HG03432 (cell line): ENCODE measurements around the gene TWF2.

Experiments used
- ATAC-seq: cut with Tn5 transposase; IDR thresholded peaks from one replicate; pipeline ENCODE4 v1.9.1; 2021; ENCODE audit warnings: mild to moderate bottlenecking, moderate library complexity; ENCODE audit not compliant: unreplicated experiment

The TWF2 gene

DNA sequence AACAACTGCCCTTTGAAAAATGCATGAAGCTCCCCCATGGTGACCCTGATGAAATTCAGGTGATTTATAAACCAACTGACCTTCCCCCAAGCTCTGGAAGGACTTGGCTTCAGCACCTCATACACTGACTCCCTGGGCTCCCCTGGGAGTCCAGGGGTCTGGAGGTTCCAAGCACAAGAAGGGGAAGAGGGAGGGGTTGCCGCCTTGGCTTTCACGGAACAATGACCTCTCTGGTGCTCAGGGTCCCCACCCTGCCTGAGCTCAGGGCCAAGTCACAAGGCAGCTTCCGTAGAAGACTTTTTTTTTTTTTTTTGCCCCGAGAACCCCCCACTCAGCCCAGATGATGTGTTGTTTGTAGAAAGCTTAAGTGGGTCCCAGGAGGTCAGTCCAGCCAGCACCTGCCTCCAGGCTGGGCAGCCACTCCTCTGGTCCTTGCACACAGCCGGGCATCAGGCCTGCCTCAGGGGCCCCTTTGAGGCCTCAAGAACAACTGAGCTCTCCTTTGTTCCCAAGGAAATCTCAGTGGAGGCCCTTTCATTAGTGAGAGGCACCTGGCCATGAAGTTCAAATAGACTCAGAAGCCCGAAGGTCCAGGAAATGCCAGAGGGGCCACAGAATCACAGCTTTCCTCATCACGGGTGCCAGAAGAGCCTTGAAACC lies 55.0 kb downstream of the TWF2 start:
- ATAC-seq, result no peak

DNA sequence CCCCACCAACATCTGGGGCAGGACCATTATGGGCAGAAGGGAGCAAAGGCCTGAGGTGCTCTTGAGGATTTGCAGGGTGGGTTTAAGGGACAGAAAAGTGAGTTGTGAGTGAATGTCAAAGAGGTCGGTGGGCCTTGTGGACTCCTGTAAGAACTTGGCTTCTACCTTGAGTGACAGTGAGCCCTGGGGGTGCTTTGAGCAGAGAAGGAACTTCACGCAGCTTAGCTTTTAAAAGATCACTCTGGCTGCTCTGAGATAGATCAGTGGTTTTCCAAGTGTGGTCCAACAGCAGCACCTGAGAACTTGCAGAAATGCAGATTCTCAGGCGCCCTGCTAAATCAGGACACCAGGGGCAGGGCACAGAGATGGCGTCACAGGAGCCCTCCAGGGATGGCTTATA lies 56.3 kb downstream of the TWF2 start:
- no peak for ATAC-seq

DNA sequence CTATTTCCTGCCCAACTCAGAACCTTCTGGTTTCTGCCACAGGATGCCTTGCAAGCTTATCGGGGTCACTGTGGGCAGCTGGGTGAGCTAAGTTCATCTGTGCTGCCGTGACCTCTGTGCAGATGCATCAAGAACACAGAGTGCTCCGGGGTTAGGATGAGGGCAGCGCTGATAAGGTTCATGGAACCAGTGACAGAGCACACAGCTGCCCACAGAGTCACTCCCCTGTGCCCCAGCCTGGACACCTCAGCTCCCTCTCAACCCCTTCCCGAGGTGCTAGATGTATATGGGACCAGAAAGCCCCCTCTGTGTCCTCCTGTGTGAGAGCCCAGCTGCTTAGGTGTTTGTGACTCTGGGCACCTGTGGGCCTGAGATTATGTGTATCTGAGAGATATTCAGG lies 56.8 kb downstream of the TWF2 start:
- no peak for ATAC-seq

DNA sequence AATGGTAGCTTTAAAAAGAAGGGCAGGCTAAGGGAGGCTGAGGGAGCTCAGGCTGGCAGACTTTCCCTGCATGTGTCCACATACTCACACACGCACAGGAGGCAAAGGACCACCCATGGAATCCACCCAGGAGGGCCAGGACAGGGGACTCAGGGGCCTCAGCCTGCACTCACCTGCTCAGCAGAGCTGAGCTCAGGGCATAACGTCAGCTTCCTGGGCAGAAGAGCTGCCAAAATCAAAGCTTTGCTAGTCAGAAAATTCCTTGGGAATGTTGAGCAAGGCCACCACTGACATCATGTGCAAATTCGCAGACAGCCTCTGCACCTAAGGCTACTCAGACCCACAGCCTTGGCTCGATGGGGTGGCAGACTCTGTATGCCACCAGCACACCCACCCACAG lies 57.4 kb downstream of the TWF2 start:
- ATAC-seq, result no peak
